ENCODE data around the gene RAB11FIP3.

GRCh38 chr16:477301-478157, 52.1 kb downstream of the RAB11FIP3 start:
- TF ChIP-seq ATF1 (CRISPR knock-in tag; IDR thresholded peaks at IDR 0.05) (no peak), ATF1 (tag; IDR thresholded peaks at IDR 0.05) (no peak), ARNT (IDR thresholded peaks at IDR 0.05) (no peak), MEIS2 (IDR thresholded peaks at IDR 0.05; ENCODE audit: partially characterized antibody) (no peak), FOXM1 (IDR thresholded peaks at IDR 0.05; ENCODE audit: low read depth) (no peak), FOXM1 (CRISPR knock-in tag; IDR thresholded peaks at IDR 0.05; ENCODE audit: low read depth) (no peak), LARP7 (IDR thresholded peaks at IDR 0.05) (no peak), ZNF274 (IDR thresholded peaks at IDR 0.05; ENCODE audit: borderline replicate concordance, low read depth, low read length) (no peak), ZNF224 (CRISPR knock-in tag; IDR thresholded peaks at IDR 0.05) (no peak), CEBPB (tag; IDR thresholded peaks at IDR 0.05) (no peak), ZNF140 (CRISPR knock-in tag; IDR thresholded peaks at IDR 0.05) (no peak), ZBTB8A (IDR thresholded peaks at IDR 0.05; ENCODE audit: partially characterized antibody) (no peak), HCFC1 (IDR thresholded peaks at IDR 0.05; ENCODE audit: low read depth, low read length) (no peak), TARDBP (IDR thresholded peaks at IDR 0.05) (no peak), POLR2A (conservative IDR thresholded peaks at IDR 0.05) (no peak)
- TF ChIP-seq, protein P1, sequence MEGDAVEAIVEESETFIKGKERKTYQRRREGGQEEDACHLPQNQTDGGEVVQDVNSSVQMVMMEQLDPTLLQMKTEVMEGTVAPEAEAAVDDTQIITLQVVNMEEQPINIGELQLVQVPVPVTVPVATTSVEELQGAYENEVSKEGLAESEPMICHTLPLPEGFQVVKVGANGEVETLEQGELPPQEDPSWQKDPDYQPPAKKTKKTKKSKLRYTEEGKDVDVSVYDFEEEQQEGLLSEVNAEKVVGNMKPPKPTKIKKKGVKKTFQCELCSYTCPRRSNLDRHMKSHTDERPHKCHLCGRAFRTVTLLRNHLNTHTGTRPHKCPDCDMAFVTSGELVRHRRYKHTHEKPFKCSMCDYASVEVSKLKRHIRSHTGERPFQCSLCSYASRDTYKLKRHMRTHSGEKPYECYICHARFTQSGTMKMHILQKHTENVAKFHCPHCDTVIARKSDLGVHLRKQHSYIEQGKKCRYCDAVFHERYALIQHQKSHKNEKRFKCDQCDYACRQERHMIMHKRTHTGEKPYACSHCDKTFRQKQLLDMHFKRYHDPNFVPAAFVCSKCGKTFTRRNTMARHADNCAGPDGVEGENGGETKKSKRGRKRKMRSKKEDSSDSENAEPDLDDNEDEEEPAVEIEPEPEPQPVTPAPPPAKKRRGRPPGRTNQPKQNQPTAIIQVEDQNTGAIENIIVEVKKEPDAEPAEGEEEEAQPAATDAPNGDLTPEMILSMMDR (IDR thresholded peaks at IDR 0.05 in 2 of 3, conservative IDR thresholded peaks at IDR 0.05 in 1 of 3; ENCODE audit: insufficient read depth in 2 of 3, low read depth in 1 of 3, low read length in 3 of 3): no peak

All from K562 (cell line).